ENCODE results near the gene VAMP4.

VAMP4 gene, protein sequence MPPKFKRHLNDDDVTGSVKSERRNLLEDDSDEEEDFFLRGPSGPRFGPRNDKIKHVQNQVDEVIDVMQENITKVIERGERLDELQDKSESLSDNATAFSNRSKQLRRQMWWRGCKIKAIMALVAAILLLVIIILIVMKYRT

DNA sequence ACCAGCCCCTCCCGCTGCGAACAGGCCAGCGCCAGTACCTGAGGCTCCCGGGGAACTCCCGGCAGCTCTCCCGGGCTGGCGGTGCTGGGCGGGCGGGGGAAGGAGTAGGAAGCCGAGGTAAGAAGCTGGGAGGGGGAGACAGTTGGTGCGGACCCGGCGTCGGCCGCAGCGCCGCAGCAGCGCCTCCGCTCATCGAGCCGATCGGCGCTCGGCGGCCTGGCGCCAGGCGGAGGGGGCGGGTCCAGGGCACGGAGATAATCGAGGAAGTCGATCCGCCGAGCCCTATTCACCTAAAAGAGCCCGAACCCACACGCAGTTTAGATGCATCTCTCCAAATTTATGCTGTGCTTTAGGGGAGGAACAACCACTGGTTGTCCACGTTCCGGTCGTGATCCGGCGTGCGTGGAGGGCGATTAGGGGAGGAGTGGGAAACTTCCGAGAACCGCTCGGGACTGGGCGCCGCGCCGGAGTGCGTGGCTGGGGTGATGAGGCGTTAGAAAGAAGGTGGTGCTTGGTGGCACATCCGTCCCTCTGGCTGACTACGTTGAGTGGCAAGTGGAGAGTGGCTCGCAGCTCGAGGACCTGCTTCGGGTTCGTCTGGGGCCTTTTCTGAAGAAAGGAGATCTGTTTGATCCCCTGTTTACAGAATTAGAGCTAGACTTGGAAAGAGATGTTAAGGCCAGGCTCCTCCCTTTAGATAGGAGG is at the start of gene VAMP4:
VAMP4 (minus strand) TSS at position 194 of the 705 bp plus-strand sequence. CDS start 3,651 bp downstream, outside the sequence.
- DNase-seq (ENCODE audit: low spot score): peak; percentile 47

- no peak for DNase-seq (ENCODE audit: low spot score)
These were observed 48.5 kb upstream of the VAMP4 start for GRCh38 chr1:171790318-171790717.

DNA sequence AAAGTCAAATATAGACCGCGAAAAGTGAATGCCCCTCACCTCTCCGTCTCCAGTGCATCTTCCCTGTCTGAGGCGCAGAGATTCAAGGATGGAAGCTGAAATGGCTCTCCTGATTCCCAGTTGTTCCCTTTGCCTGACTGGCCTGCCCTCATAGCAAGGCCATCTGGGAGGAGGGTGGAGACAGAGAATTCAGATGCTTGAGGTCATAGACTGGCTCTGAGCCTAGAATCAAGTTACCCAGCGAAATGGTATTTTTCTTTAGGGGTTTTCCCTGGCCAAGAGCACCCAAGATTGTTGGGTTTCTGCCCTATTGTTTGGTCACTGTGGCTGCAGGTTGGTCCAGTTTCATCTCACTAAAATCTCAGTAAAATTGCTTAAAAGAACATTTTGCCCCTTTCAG is 46.8 kb upstream of the VAMP4 start:
- no peak for DNase-seq (ENCODE audit: low spot score)

DNA sequence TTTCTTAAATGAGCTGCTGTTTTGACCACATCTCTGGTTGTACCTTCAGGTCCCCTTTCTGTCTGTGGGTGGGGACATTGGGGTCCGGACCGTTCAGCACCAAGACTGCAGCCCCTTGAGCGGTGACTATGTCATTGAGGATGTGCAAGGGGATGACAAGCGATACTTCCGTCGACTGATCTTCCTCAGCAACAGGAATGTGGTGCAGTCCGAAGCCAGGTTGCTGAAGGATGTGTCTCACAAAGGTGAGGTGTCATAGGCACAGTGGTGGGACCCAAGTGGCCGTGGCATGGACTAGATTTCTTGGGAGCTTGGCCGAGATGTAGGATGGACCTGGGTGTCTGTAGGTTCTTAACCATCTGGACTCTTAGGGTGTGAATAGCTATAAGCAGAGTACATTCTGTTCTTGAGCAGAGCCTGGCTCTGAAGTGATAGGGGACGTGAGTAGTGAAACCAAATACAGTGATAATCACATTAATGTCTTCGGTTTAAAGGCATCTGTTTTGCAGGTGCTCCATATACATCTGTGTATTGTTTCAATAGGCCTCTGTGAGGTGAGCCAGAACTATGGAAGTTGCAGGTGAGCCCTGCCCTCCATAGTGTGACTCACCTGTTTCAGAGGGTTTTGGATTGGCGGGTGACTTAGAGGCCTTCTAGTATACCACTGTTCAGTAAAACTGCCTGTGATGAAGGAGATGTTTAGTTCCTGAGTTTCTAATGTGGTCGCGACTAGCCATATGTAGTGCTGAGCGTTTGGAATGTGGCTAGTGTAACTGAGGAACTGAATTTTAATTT is 46.0 kb upstream of the VAMP4 start:
- no peak for DNase-seq (ENCODE audit: low spot score)

- no peak for DNase-seq (ENCODE audit: low spot score)
These were observed 44.7 kb upstream of the VAMP4 start for GRCh38 chr1:171786534-171786933.

GRCh38 chr1:171785766-171786165 is 43.9 kb upstream of the VAMP4 start:
- no peak for DNase-seq (ENCODE audit: low spot score)

GRCh38 chr1:171784784-171785183 is 42.9 kb upstream of the VAMP4 start:
- DNase-seq (ENCODE audit: low spot score): no peak

DNA sequence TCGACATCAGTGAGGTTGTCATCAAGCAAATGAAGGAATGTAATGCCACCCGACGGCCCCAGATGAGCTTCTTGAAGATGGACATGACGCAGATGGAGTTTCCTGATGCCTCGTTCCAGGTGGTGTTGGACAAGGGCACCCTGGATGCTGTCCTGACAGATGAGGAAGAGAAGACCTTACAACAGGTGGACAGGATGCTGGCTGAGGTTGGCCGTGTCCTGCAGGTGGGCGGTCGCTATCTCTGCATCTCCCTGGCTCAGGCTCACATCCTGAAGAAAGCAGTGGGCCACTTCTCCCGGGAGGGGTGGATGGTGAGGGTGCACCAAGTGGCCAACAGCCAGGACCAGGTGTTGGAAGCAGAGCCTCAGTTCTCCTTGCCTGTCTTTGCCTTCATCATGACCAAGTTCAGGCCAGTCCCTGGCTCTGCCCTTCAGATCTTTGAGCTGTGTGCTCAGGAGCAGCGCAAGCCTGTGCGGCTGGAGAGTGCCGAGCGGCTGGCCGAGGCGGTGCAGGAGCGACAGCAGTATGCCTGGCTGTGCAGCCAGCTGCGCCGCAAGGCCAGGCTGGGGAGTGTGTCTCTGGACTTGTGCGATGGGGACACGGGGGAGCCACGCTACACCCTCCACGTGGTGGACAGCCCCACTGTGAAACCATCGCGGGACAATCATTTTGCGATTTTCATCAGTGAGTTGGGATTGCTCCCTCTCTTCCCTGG is 42.1 kb upstream of the VAMP4 start:
- no peak for DNase-seq (ENCODE audit: low spot score)

- peak; percentile 93 for DNase-seq (ENCODE audit: low spot score)
These were observed 39.5 kb upstream of the VAMP4 start, which contains the start of gene METTL13 for GRCh38 chr1:171781176-171781875. Gene METTL13, plus strand, starts transcription at chr1:171781660. Its CDS starts 308 bp downstream, at chr1:171781968.

DNA sequence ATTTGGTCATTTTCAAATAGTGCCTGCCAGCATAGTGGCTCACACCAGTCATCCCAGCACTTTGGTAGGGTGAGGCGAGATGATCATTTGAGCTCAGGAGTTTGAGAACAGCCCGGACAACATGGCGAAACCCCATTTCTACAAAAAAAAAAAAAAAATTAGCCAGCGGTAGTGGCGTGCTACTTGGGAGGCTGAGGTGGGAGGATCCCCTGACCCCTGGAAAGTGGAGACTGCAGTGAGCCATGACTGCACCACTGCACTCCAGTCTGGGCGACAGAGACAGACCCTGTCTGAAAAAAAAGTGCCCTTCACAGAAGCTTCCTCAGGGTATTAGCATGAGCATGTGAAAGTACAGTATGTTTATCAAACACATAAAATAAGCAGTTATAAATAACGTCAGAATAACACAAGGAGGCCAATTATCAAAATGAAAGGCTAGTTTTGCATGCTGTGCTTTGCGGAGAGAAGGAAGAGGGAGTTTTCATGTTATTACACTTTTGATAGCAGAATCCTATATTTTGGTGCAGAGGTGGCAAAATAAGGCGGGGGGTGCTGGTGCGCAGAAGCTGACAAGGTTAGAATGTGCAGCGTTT is 38.8 kb upstream of the VAMP4 start:
- DNase-seq (ENCODE audit: low spot score): no peak

DNA sequence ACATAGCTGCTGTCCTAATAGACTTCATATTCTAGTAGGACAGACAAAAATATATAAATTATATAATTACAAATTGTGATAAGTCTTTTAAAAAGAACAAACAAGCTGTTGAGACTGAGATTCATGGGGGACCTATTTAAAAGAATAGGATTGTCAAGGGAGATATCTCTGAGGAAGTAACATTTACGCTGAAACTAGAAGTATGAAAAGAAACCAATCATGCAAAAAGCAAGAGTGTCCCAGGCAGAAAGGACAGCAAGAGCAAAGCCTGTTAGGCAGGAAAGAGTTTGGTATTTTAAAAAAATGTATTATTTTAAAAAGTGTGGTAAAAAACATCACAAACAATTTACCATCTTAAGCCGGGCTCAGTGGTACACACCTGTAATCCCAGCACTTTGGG is 30.4 kb upstream of the VAMP4 start:
- DNase-seq (ENCODE audit: low spot score): no peak

GRCh38 chr1:171769754-171770153 is 27.9 kb upstream of the VAMP4 start:
- no peak for DNase-seq (ENCODE audit: low spot score)

DNA sequence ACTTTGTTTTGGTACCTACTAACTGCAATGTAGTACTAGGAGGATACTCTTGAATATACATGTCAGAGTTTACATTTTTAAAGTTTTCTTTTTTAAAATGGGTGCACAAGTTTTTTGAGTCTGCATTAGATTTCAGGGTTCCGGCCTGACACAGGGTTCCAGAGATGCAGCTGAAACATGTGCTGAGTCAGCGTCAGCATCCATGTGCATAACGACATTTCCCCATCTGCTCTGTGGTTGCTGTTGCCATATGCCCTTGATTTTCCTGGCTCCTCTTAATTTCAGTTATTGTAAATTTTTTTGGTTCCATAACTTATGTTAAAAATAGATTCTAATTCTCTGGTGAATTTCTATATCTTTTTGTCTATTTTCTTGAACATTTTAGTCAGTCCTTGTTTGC is 27.3 kb upstream of the VAMP4 start:
- no peak for DNase-seq (ENCODE audit: low spot score)

DNA sequence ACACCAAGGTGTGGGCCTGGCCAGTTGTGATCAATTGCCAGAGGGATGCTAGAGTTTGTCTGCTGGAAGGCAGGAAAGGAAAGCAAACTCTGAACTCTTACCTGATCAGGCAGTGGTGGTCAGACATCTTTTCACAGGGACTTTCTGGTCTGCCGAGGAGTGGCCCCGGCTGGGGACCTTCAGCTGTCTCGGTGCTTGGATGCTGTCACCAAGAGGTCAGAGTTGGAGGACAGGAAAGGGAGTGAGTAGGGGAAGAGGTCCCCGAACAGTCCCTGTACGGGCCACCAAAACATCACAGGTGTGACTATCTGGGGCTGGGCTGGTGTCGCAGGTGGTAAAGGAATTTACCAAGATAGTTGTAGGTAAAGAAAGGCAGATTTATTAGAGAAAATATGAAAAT is 21.9 kb upstream of the VAMP4 start:
- DNase-seq (ENCODE audit: low spot score): no peak

GRCh38 chr1:171762143-171762563 is 20.3 kb upstream of the VAMP4 start:
- no peak for DNase-seq (ENCODE audit: low spot score)

DNA sequence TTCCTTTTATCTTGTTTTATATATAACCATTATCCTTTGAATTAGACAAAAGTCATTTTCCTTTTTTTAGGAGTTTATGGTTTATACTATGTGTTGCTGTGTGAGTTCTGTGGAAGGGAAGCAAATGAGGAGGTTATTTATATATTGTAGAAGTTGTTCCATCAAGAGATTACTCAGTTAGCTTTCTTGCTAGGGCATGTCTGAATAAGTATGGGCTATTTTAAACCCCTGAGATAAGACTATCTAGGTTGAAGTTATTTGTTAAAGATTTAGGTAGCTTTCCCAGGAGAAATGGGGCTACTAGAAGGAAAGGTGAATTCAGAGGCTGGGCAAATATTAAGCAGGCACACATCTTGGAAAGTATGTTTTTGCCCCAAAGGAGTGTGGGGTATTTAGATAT is 16.1 kb upstream of the VAMP4 start:
- no peak for DNase-seq (ENCODE audit: low spot score)

DNA sequence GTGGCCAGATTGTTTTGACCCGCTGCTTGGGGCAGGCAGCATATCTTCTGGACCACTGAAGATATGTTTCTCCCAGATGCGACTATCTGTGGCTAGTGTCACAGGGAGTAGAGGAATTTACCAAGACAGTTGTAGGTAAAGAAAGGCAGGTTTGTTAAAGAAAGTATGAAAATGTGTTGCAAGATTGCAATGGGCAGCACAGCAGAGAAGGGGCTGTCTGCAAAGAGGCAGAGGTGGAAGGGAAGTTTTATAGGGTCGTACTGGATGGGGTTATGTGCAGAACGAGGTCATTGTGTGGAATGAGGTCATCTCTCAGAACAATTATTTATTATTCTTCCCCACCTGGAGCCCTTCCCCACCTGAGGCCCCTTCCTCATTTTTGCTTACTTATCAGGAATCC is 15.0 kb upstream of the VAMP4 start:
- DNase-seq (ENCODE audit: low spot score): no peak

DNA sequence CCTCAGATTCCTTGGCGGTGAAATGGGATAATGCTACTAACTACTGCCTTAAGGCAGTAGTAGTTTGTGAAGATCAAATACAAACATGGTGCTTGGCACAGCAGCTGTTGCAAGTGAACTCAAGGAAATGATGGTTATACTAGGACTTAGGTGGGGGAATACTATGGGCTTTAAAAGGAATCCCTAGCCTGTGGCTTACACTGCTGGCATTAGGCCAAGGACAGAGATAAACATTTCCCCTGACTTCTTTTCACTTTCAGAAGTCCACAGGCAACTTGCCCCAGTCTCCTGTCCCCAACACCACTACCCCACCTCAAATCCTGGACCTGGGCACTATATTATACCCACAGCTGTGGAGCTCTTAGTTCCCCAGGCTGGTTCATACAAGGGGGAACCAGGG is 13.1 kb upstream of the VAMP4 start:
- DNase-seq (ENCODE audit: low spot score): no peak

GRCh38 chr1:171754353-171754705 is 12.5 kb upstream of the VAMP4 start:
- DNase-seq (ENCODE audit: low spot score): no peak

DNA sequence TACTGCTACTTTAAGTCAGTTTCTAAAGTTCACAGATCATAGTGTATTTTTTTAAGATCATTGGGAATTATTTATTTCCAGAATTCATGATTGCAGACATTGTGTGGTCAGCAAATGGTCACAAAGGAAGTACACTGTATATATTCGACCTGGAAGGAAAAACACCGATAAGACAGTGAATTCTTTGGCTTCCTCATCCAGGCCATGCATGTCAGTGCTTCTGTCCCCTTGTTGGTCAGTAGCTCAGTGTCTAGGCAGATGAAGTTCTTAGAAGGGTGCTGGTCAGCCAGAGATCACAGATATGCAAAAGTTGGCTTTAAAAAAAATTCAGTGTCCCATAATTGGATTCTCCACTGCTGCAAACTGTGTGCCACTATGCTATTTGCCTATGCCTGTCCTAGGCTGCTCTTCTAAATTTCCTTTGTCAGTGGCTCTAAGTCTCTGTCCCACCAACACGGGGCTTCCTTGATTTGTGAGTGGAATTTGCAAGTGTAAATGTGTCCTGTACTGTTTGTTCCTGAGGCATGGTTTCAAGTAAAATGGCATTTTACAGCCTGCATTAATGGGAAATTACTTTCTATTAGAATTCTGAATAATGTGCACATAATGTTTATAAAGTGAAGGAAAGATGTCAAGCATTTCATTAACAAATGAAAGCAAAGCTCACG is 12.0 kb upstream of the VAMP4 start:
- no peak for DNase-seq (ENCODE audit: low spot score)

GRCh38 chr1:171753182-171753581 is 11.3 kb upstream of the VAMP4 start:
- DNase-seq (ENCODE audit: low spot score): no peak
